ENCODE measurements around the gene DGUOK. TPM values are rescaled to one million over a fixed set of nuclear protein-coding genes. Genes with fewer than 3 reads are reported as not detected.

The DGUOK gene
- polyA plus RNA-seq, 1 donor (not counting 4 experiments of a cell fraction or from before 2014, with no cell fraction given): 102 TPM

DNA sequence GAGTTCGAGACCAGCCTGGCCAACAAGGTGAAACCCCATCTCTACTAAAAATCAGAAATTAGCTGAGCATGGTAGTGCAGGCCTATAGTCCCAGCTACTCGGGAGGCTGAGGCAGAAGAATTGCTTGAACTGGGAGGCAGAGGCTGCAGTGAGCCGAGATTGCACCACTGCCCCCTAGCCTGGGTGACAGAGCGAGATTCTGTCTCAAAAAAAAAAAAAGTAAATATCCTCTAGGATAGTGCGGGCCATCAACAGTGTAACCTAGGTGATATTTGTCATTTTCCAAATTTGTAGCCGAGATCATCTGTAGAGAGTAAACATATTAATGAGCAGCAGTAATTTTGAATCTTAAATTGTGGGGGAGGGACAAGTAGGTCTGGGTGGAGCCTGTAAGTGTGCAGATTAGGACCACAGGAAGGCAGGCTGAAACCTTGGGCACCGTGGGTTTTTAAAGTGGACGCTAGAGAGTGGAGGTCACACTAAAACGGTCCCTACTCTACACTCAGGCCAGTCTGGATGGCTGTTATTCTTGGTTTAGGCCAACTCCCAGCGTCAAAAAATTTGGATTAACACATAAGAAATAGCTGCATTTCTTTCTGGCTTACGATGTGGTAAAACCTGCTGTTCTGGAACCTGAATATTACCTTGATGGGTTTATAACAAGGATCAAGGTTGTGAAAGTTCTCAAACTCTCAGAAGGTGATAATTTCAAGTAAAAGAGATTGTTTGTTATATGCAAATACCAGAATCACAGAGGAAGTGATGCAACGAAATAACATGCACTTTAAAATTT, 35.3 kb downstream of the DGUOK start:
- no peaks in the 10 kb centered on the region for H4K20me1 ChIP-seq (ENCODE audit: control insufficient read depth, extremely low read depth, insufficient read depth, low read length)
- H2AFZ ChIP-seq (ENCODE audit: control insufficient read depth, low read length): no peak overlapping the region
- no peak for TF ChIP-seq EZH2 (IDR thresholded peaks at IDR 0.05; ENCODE audit: low read length)
- TF ChIP-seq, protein P1, sequence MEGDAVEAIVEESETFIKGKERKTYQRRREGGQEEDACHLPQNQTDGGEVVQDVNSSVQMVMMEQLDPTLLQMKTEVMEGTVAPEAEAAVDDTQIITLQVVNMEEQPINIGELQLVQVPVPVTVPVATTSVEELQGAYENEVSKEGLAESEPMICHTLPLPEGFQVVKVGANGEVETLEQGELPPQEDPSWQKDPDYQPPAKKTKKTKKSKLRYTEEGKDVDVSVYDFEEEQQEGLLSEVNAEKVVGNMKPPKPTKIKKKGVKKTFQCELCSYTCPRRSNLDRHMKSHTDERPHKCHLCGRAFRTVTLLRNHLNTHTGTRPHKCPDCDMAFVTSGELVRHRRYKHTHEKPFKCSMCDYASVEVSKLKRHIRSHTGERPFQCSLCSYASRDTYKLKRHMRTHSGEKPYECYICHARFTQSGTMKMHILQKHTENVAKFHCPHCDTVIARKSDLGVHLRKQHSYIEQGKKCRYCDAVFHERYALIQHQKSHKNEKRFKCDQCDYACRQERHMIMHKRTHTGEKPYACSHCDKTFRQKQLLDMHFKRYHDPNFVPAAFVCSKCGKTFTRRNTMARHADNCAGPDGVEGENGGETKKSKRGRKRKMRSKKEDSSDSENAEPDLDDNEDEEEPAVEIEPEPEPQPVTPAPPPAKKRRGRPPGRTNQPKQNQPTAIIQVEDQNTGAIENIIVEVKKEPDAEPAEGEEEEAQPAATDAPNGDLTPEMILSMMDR (optimal IDR thresholded peaks at IDR 0.05 in 1 of 3, IDR thresholded peaks at IDR 0.05 in 1 of 3, conservative IDR thresholded peaks at IDR 0.05 in 1 of 3; ENCODE audit: extremely low read depth in 1 of 3, insufficient read depth in 2 of 3, low read length in 3 of 3): no peak
- H3K9me1 ChIP-seq (ENCODE audit: control insufficient read depth, extremely low read depth, insufficient read depth, low read length): no peaks in the 10 kb centered on the region
- no peaks in the 10 kb centered on the region for H3K9me3 ChIP-seq (ENCODE audit: control insufficient read depth, low read depth, low read length)
- DNase-seq (ENCODE audit: low read depth, low spot score): no peak
- H3K36me3 ChIP-seq (ENCODE audit: control insufficient read depth in 2 of 2, extremely low read depth in 1 of 2, insufficient read depth in 2 of 2, low read length in 2 of 2): peaks cover 9 to 12% of the 10 kb centered on the region in 2 experiments
- H3K4me1 ChIP-seq (ENCODE audit: control insufficient read depth, extremely low read depth, insufficient read depth, low read length): no peaks in the 10 kb centered on the region
- no peak for FAIRE-seq
- H3K4me3 ChIP-seq (ENCODE audit: control insufficient read depth in 2 of 3, extremely low read depth in 1 of 3, insufficient read depth in 2 of 3, low read depth in 1 of 3, low read length in 3 of 3): no peak overlapping the region
- H3K79me2 ChIP-seq (ENCODE audit: control insufficient read depth, insufficient read depth, low read length): no peaks in the 10 kb centered on the region
- no peak overlapping the region for H3K4me2 ChIP-seq (ENCODE audit: control insufficient read depth, extremely low read depth, insufficient read depth, low read depth, low read length)
- H3K27me3 ChIP-seq (ENCODE audit: control insufficient read depth, extremely low read depth, insufficient read depth, low read length): no peaks in the 10 kb centered on the region
- H3K27ac ChIP-seq (ENCODE audit: control insufficient read depth, insufficient read depth, low read length): no peak overlapping the region
- H3K9ac ChIP-seq (ENCODE audit: control insufficient read depth, extremely low read depth, insufficient read depth, low read length): no peak overlapping the region
- dilution Hi-C loops (cut with MboI; ENCODE audit: extremely low pct_ligation_motif_present, low sequenced_read_pairs): no loop called here

DNA sequence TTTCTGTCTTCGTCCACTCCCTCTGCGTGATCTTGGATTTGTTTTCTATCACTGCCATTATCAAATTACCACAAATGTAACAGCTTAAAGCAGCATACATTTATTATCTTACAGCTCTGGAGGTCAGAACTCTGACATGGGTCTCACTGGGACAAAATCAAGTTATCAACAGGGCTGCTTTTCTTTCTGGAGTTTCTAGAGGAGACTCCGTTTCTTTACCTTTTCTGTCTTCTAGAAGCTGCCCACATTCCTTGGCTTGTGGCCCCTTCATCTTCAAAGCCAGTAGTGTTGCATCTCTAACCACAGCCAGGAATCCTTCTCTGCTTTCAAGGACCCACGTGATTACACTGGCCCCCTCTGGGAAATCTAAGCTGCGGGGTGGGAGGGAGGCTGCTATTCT, 36.1 kb downstream of the DGUOK start:
- dilution Hi-C loops (cut with MboI; ENCODE audit: extremely low pct_ligation_motif_present, low sequenced_read_pairs): no loop called here
- no peaks in the 10 kb centered on the region for H3K9me1 ChIP-seq (ENCODE audit: control insufficient read depth, extremely low read depth, insufficient read depth, low read length)
- TF ChIP-seq, protein P1 (optimal IDR thresholded peaks at IDR 0.05 in 1 of 3, IDR thresholded peaks at IDR 0.05 in 1 of 3, conservative IDR thresholded peaks at IDR 0.05 in 1 of 3; ENCODE audit: extremely low read depth in 1 of 3, insufficient read depth in 2 of 3, low read length in 3 of 3): no peak
- H3K36me3 ChIP-seq (ENCODE audit: control insufficient read depth in 2 of 2, extremely low read depth in 1 of 2, insufficient read depth in 2 of 2, low read length in 2 of 2): peaks cover 5 to 11% of the 10 kb centered on the region in 2 experiments
- no peaks in the 10 kb centered on the region for H3K4me1 ChIP-seq (ENCODE audit: control insufficient read depth, extremely low read depth, insufficient read depth, low read length)
- H4K20me1 ChIP-seq (ENCODE audit: control insufficient read depth, extremely low read depth, insufficient read depth, low read length): no peaks in the 10 kb centered on the region
- no peaks in the 10 kb centered on the region for H3K9me3 ChIP-seq (ENCODE audit: control insufficient read depth, low read depth, low read length)
- H3K4me3 ChIP-seq (ENCODE audit: control insufficient read depth in 2 of 3, extremely low read depth in 1 of 3, insufficient read depth in 2 of 3, low read depth in 1 of 3, low read length in 3 of 3): no peak overlapping the region
- H3K27ac ChIP-seq (ENCODE audit: control insufficient read depth, insufficient read depth, low read length): no peak overlapping the region
- H2AFZ ChIP-seq (ENCODE audit: control insufficient read depth, low read length): no peak overlapping the region
- H3K27me3 ChIP-seq (ENCODE audit: control insufficient read depth, extremely low read depth, insufficient read depth, low read length): no peaks in the 10 kb centered on the region
- H3K79me2 ChIP-seq (ENCODE audit: control insufficient read depth, insufficient read depth, low read length): no peaks in the 10 kb centered on the region
- H3K4me2 ChIP-seq (ENCODE audit: control insufficient read depth, extremely low read depth, insufficient read depth, low read depth, low read length): no peak overlapping the region
- H3K9ac ChIP-seq (ENCODE audit: control insufficient read depth, extremely low read depth, insufficient read depth, low read length): no peak overlapping the region
- FAIRE-seq (no peak), DNase-seq (ENCODE audit: low read depth, low spot score) (no peak)
